IPS DF 6.9 (cell line): ENCODE measurements around the gene PAFAH1B1.

Experiments used
- DNase-seq: peaks from one replicate; pipeline ENCODE4 v3.0.0-alpha.2; 2013; ENCODE audit warnings: low read depth, low spot score
- H3K27ac ChIP-seq: one replicate; pipeline ENCODE4 v1.5.1; 2013; ENCODE audit warnings: low read length, control low read depth
- H3K27me3 ChIP-seq: 2 replicates; pipeline ENCODE4 v1.6.1; 2013; ENCODE audit warnings: mild to moderate bottlenecking, low read length; ENCODE audit not compliant: control insufficient read depth, insufficient read depth
- H3K36me3 ChIP-seq: 2 replicates; pipeline ENCODE4 v1.6.1; 2013; ENCODE audit warnings: low read length; ENCODE audit not compliant: control insufficient read depth, insufficient read depth
- H3K4me1 ChIP-seq: 2 replicates; pipeline ENCODE4 v1.6.1; 2013; ENCODE audit warnings: low read length; ENCODE audit not compliant: control insufficient read depth, insufficient read depth
- H3K4me3 ChIP-seq: 2 replicates; pipeline ENCODE4 v1.5.1; 2013; ENCODE audit warnings: mild to moderate bottlenecking, low read length
- H3K9me3 ChIP-seq: 2 replicates; pipeline ENCODE4 v1.6.1; 2013; ENCODE audit warnings: low read length, inconsistent platforms; ENCODE audit not compliant: control insufficient read depth, insufficient read depth
- WGBS: extraction: QIAGEN DNeasy Blood & Tissue Kit; methylation state at CpG from one replicate; pipeline ENCODE4 v1.1.7; 2013; ENCODE audit warnings: mixed read lengths, missing lambda C conversion rate; ENCODE audit not compliant: insufficient read length, insufficient coverage; 5-methylcytosine and 5-hydroxymethylcytosine counted together

PAFAH1B1 gene

GRCh38 chr17:2688351-2689342 lies 95.2 kb downstream of the PAFAH1B1 start:
- DNase-seq, result no peak
- no CpG with 5 or more reads among the region's 27 CpGs for WGBS
- H3K27ac ChIP-seq, result no peak overlapping the region

GRCh38 chr17:2689411-2690164 lies 96.1 kb downstream of the PAFAH1B1 start:
- peaks cover 17% of the 10 kb centered on the region for H3K36me3 ChIP-seq
- peaks cover 5% of the 10 kb centered on the region for H3K4me1 ChIP-seq
- H3K27ac ChIP-seq, result no peak overlapping the region
- H3K27me3 ChIP-seq, result no peaks in the 10 kb centered on the region
- H3K9me3 ChIP-seq, result no peaks in the 10 kb centered on the region
- DNase-seq, result no peak
- no CpG with 5 or more reads among the region's 40 CpGs for WGBS
- H3K4me3 ChIP-seq, result no peak overlapping the region

More at GRCh38 chr17:2688351-2689342, 95.2 kb downstream of the PAFAH1B1 start:
- Histone ChIP-seq H3K4me1 (peaks cover 5% of the 10 kb centered on the region), H3K27me3 (no peaks in the 10 kb centered on the region), H3K36me3 (peaks cover 17% of the 10 kb centered on the region), H3K9me3 (no peaks in the 10 kb centered on the region), H3K4me3 (no peak overlapping the region)

- Histone ChIP-seq H3K27me3 (no peaks in the 10 kb centered on the region), H3K36me3 (peaks cover 17% of the 10 kb centered on the region), H3K27ac (no peak overlapping the region), H3K4me1 (peaks cover 5% of the 10 kb centered on the region), H3K9me3 (no peaks in the 10 kb centered on the region), H3K4me3 (no peak overlapping the region)
- no CpG with 5 or more reads among the region's 55 CpGs for WGBS
- DNase-seq, result no peak
These were observed 97.0 kb downstream of the PAFAH1B1 start for GRCh38 chr17:2690165-2691068.

GRCh38 chr17:2691069-2691871 lies 97.8 kb downstream of the PAFAH1B1 start:
- no peak overlapping the region for H3K27ac ChIP-seq
- H3K9me3 ChIP-seq, result no peaks in the 10 kb centered on the region
- no peak for DNase-seq
- H3K36me3 ChIP-seq, result peaks cover 24% of the 10 kb centered on the region
- peaks cover 5% of the 10 kb centered on the region for H3K4me1 ChIP-seq
- H3K27me3 ChIP-seq, result no peaks in the 10 kb centered on the region
- H3K4me3 ChIP-seq, result no peak overlapping the region
- WGBS, result no CpG with 5 or more reads among the region's 62 CpGs

GRCh38 chr17:2691965-2692780 lies 98.7 kb downstream of the PAFAH1B1 start:
- H3K4me3 ChIP-seq, result no peak overlapping the region
- H3K9me3 ChIP-seq, result no peaks in the 10 kb centered on the region
- H3K27ac ChIP-seq, result no peak overlapping the region
- no CpG with 5 or more reads among the region's 71 CpGs for WGBS
- H3K36me3 ChIP-seq, result peaks cover 30% of the 10 kb centered on the region
- no peaks in the 10 kb centered on the region for H3K27me3 ChIP-seq
- DNase-seq, result no peak
- peaks cover 5% of the 10 kb centered on the region for H3K4me1 ChIP-seq

- peaks cover 5% of the 10 kb centered on the region for H3K4me1 ChIP-seq
- no CpG with 5 or more reads among the region's 14 CpGs for WGBS
- H3K27ac ChIP-seq, result no peak overlapping the region
- DNase-seq, result no peak
- H3K9me3 ChIP-seq, result no peaks in the 10 kb centered on the region
- H3K4me3 ChIP-seq, result no peak overlapping the region
- peaks cover 33% of the 10 kb centered on the region for H3K36me3 ChIP-seq
- H3K27me3 ChIP-seq, result no peaks in the 10 kb centered on the region
These were observed 99.3 kb downstream of the PAFAH1B1 start for GRCh38 chr17:2692781-2693135.

- DNase-seq, result no peak
- H3K4me3 ChIP-seq, result no peak overlapping the region
- H3K9me3 ChIP-seq, result no peaks in the 10 kb centered on the region
- peaks cover 38% of the 10 kb centered on the region for H3K36me3 ChIP-seq
- WGBS, result no CpG with 5 or more reads among the region's 37 CpGs
- H3K27me3 ChIP-seq, result no peaks in the 10 kb centered on the region
- no peak overlapping the region for H3K27ac ChIP-seq
- H3K4me1 ChIP-seq, result peaks cover 5% of the 10 kb centered on the region
These were observed 100.3 kb downstream of the PAFAH1B1 start for GRCh38 chr17:2693561-2694380.

- Histone ChIP-seq H3K27me3 (no peaks in the 10 kb centered on the region), H3K4me3 (no peak overlapping the region), H3K4me1 (peaks cover 5% of the 10 kb centered on the region), H3K36me3 (peaks cover 38% of the 10 kb centered on the region), H3K9me3 (no peaks in the 10 kb centered on the region), H3K27ac (no peak overlapping the region)
- no peak for DNase-seq
- no CpG with 5 or more reads among the region's 42 CpGs for WGBS
These were observed 101.2 kb downstream of the PAFAH1B1 start for GRCh38 chr17:2694381-2695242.
